ENCODE data around the gene C2CD2L.

GRCh38 chr11:119166368-119167076, 59.4 kb downstream of the C2CD2L start:
- TF ChIP-seq CTCF (IDR thresholded peaks at IDR 0.05): no peak
- TF ChIP-seq POLR2AphosphoS5 (IDR thresholded peaks at IDR 0.05): no peak
- TF ChIP-seq POLR2A (IDR thresholded peaks at IDR 0.05): no peak
